HEK293 (cell line): ENCODE data around the gene TM7SF2.

ENCODE experiments used
- CTCF ChIA-PET: fragments of 350-600 bp; formaldehyde crosslinking; extraction: SDS; loops from one replicate; lab custom pipeline; 2021; ENCODE audit warnings: antibody characterized with exemption; lab: Yijun Ruan, JAX
- POLR2A ChIA-PET: fragments of 300-600 bp; formaldehyde crosslinking; extraction: SDS; loops from one replicate; lab custom pipeline; 2020; ENCODE audit warnings: antibody characterized with exemption, inconsistent platforms; lab: Yijun Ruan, JAX
- H3K27ac ChIP-seq: fragments of 200-500 bp; sonication (Bioruptor generic); 2 replicates; pipeline ENCODE4 v1.5.1; 2014; ENCODE audit warnings: low read depth, low read length, control low read depth, inconsistent platforms; ENCODE audit errors: extremely low read depth
- H3K36me3 ChIP-seq, 2 experiments: fragments of 200-500 bp in 1 of 2; sonication (Bioruptor generic) in 1 of 2; 1 replicate in 1 of 2; 2 replicates in 1 of 2; pipeline ENCODE4 v1.5.1; 2014 to 2017; ENCODE audit warnings: inconsistent platforms in 2 of 2, low read length in 2 of 2; ENCODE audit not compliant: control insufficient read depth in 2 of 2, insufficient read depth in 1 of 2
- H3K4me1 ChIP-seq: fragments of 200-500 bp; sonication (Bioruptor generic); 2 replicates; pipeline ENCODE4 v1.5.1; 2014; ENCODE audit warnings: mild to moderate bottlenecking, low read length, inconsistent platforms; ENCODE audit not compliant: control insufficient read depth, insufficient read depth
- H3K4me3 ChIP-seq: 2 replicates; pipeline ENCODE4 v1.5.1; 2011; ENCODE audit warnings: low read depth, mild to moderate bottlenecking, control low read depth, low read length, moderate library complexity
- H3K9me3 ChIP-seq: fragments of 200-500 bp; sonication (Bioruptor generic); 2 replicates; pipeline ENCODE4 v1.5.1; 2014; ENCODE audit warnings: low read depth, low read length, inconsistent platforms; ENCODE audit not compliant: control insufficient read depth, insufficient read depth
- AEBP2 ChIP-seq: fragments of 450-650 bp; formaldehyde crosslinking; IDR thresholded peaks from 2 replicates; pipeline ENCODE4 v1.5.1; 2016; ENCODE audit warnings: missing biosample characterization, missing genetic modification characterization, borderline replicate concordance
- BCL6B ChIP-seq: fragments of 450-650 bp; formaldehyde crosslinking; IDR thresholded peaks from 2 replicates; pipeline ENCODE4 v1.5.1; 2017; ENCODE audit warnings: missing biosample characterization, missing genetic modification characterization
- ELK4 ChIP-seq: IDR thresholded peaks from 2 replicates; pipeline ENCODE4 v1.6.1; 2011; ENCODE audit warnings: mild to moderate bottlenecking, low read depth, low read length, borderline replicate concordance
- HOXC10 ChIP-seq: sonication (generic); formaldehyde crosslinking; IDR thresholded peaks from 2 replicates; pipeline ENCODE4 v1.8.1; 2023; ENCODE audit warnings: mild to moderate bottlenecking, missing genetic modification reagents
- INSM2 ChIP-seq: fragments of 450-650 bp; formaldehyde crosslinking; IDR thresholded peaks from 2 replicates; pipeline ENCODE4 v1.5.1; 2016; ENCODE audit warnings: missing biosample characterization, missing genetic modification characterization
- KLF7 ChIP-seq: fragments of 450-650 bp; formaldehyde crosslinking; IDR thresholded peaks from 2 replicates; pipeline ENCODE4 v1.5.1; 2016; ENCODE audit warnings: missing biosample characterization, missing genetic modification characterization, borderline replicate concordance
- PRDM10 ChIP-seq: fragments of 450-650 bp; formaldehyde crosslinking; IDR thresholded peaks from 2 replicates; pipeline ENCODE4 v1.5.1; 2016; ENCODE audit warnings: missing biosample characterization, missing genetic modification characterization
- YY2 ChIP-seq: fragments of 450-650 bp; formaldehyde crosslinking; IDR thresholded peaks from 2 replicates; pipeline ENCODE4 v1.5.1; 2016; ENCODE audit warnings: missing biosample characterization, missing genetic modification characterization
- ZBTB11 ChIP-seq: fragments of 450-650 bp; formaldehyde crosslinking; conservative IDR thresholded peaks from 2 replicates; pipeline ENCODE4 v1.5.1; 2016; ENCODE audit warnings: low read depth, missing biosample characterization, missing genetic modification characterization
- ZBTB17 ChIP-seq: fragments of 450-650 bp; formaldehyde crosslinking; IDR thresholded peaks from 2 replicates; pipeline ENCODE4 v1.5.1; 2016; ENCODE audit warnings: missing biosample characterization, missing genetic modification characterization
- ZEB2 ChIP-seq: fragments of 450-650 bp; formaldehyde crosslinking; IDR thresholded peaks from 2 replicates; pipeline ENCODE4 v1.5.1; 2016; ENCODE audit warnings: missing biosample characterization, missing genetic modification characterization
- ZNF2 ChIP-seq: fragments of 450-650 bp; formaldehyde crosslinking; IDR thresholded peaks from 2 replicates; pipeline ENCODE4 v1.5.1; 2016; ENCODE audit warnings: missing biosample characterization, missing genetic modification characterization
- ZNF335 ChIP-seq: fragments of 450-650 bp; formaldehyde crosslinking; conservative IDR thresholded peaks from 2 replicates; pipeline ENCODE4 v1.5.1; 2016; ENCODE audit warnings: missing biosample characterization, missing genetic modification characterization
- ZNF521 ChIP-seq: fragments of 450-650 bp; formaldehyde crosslinking; IDR thresholded peaks from 2 replicates; pipeline ENCODE4 v1.5.1; 2017; ENCODE audit warnings: missing biosample characterization, mild to moderate bottlenecking, missing genetic modification characterization
- ZNF530 ChIP-seq: fragments of 450-650 bp; formaldehyde crosslinking; IDR thresholded peaks from 2 replicates; pipeline ENCODE4 v1.5.1; 2016; ENCODE audit warnings: low read depth, missing biosample characterization, missing genetic modification characterization
- ZNF561 ChIP-seq: fragments of 450-650 bp; IDR thresholded peaks from 2 replicates; pipeline ENCODE4 v1.5.1; 2018; ENCODE audit warnings: missing biosample characterization, missing genetic modification characterization, borderline replicate concordance
- ZNF670 ChIP-seq: fragments of 450-650 bp; formaldehyde crosslinking; IDR thresholded peaks from 2 replicates; pipeline ENCODE4 v1.5.1; 2016; ENCODE audit warnings: missing biosample characterization, missing genetic modification characterization, low read depth
- ZNF701 ChIP-seq: fragments of 450-650 bp; formaldehyde crosslinking; IDR thresholded peaks from 2 replicates; pipeline ENCODE4 v1.5.1; 2016; ENCODE audit warnings: missing biosample characterization, missing genetic modification characterization
- ZSCAN30 ChIP-seq: fragments of 450-650 bp; IDR thresholded peaks from 2 replicates; pipeline ENCODE4 v1.5.1; 2018; ENCODE audit warnings: missing biosample characterization, mild to moderate bottlenecking, missing genetic modification characterization, moderate library complexity

TM7SF2 gene

GRCh38 chr11:65121447-65121864 lies 9.8 kb downstream of the TM7SF2 start:
- Histone ChIP-seq H3K4me3 (peak overlapping the region; percentile 72), H3K4me1 (peaks cover 3% of the 10 kb centered on the region; the same call in 1 of the 2 replicates), H3K9me3 (no peaks in the 10 kb centered on the region), H3K27ac (peak overlapping the region; percentile 55; the same call in 1 of the 2 replicates)
- CTCF ChIA-PET = interaction anchor here (0.7 to 3.4 kb wide), 6 partner anchors 10 to 234 kb away, joined by 3 to 37 read pairs (median 4); partner anchors contain the start of genes CDC42EP2 and TM7SF2
- no peak for TF ChIP-seq ZNF521 (tag by site-specific recombination)
- no peak for TF ChIP-seq ZNF530 (tag by site-specific recombination)
- no peak for TF ChIP-seq KLF7
- no peak for TF ChIP-seq BCL6B (tag by site-specific recombination)
- no peak for TF ChIP-seq ZNF670
- no peak for TF ChIP-seq ZNF701 (tag by site-specific recombination)
- peak; percentile 39; the same call in 1 of the 2 replicates for TF ChIP-seq PRDM10 (tag by site-specific recombination)
- TF ChIP-seq ZNF561 (tag by site-specific recombination) = no peak
- TF ChIP-seq, all 188 proteins: peak for 1
- POLR2A ChIA-PET = interaction anchor here (0.7 to 3.2 kb wide), 20 partner anchors 9 to 343 kb away, joined by 3 to 57 read pairs (median 6); partner anchors contain the start of genes ARL2, CAPN1, CDCA5 and NEAT1
- peaks cover 3 to 61% of the 10 kb centered on the region in 2 experiments; a peak in 2 of 3 replicates for H3K36me3 ChIP-seq

- Histone ChIP-seq H3K9me3 (no peaks in the 10 kb centered on the region), H3K4me1 (peaks cover 3% of the 10 kb centered on the region; the same call in 1 of the 2 replicates), H3K36me3 (peaks cover 3 to 67% of the 10 kb centered on the region in 2 experiments; a peak in 2 of 3 replicates), H3K27ac (peak within 1 kb of the TSS; percentile 73), H3K4me3 (peak within 1 kb of the TSS; percentile 72)
- CTCF ChIA-PET = interaction anchor here (0.5 to 3.4 kb wide), 9 partner anchors 10 to 234 kb away, joined by 3 to 37 read pairs (median 4); partner anchors contain the start of genes CDC42EP2 and TM7SF2
- POLR2A ChIA-PET = interaction anchor here (0.6 to 3.2 kb wide), 28 partner anchors 9 to 835 kb away, joined by 3 to 57 read pairs (median 5); partner anchors contain the start of genes ARL2, CAPN1, CDCA5 and NEAT1
- peak; percentile 86 for TF ChIP-seq YY2 (tag by site-specific recombination)
- 0 out of 2 replicates have a peak, but pooled peaks have one; percentile 53 for TF ChIP-seq ZSCAN30 (tag by site-specific recombination)
- TF ChIP-seq AEBP2 (tag by site-specific recombination) = no peak
- TF ChIP-seq INSM2 (tag by site-specific recombination) = peak; percentile 19; the same call in 1 of the 2 replicates
- peak; percentile 71; the same call in 1 of the 2 replicates for TF ChIP-seq ZNF2
- peak; percentile 43 for TF ChIP-seq ZBTB11
- TF ChIP-seq HOXC10 = peak; percentile 82; the same call in 1 of the 2 replicates
- peak; percentile 94 for TF ChIP-seq ZNF335 (tag by site-specific recombination)
- TF ChIP-seq ZEB2 (tag by site-specific recombination) = peak; percentile 92
- peak; percentile 81 for TF ChIP-seq ZBTB17 (tag by site-specific recombination)
- TF ChIP-seq ELK4 = no peak
These were observed 10.4 kb downstream of the TM7SF2 start, which contains the start of the genes FAU and MRPL49 for GRCh38 chr11:65121865-65122696. Gene FAU, minus strand, starts transcription at chr11:65122134. Its CDS starts 321 bp downstream, at chr11:65121813. Gene MRPL49, plus strand, starts transcription at chr11:65122321. Its CDS starts 26 bp downstream, at chr11:65122347.
